ENCODE data around the gene ANKRD40CL.

DNA sequence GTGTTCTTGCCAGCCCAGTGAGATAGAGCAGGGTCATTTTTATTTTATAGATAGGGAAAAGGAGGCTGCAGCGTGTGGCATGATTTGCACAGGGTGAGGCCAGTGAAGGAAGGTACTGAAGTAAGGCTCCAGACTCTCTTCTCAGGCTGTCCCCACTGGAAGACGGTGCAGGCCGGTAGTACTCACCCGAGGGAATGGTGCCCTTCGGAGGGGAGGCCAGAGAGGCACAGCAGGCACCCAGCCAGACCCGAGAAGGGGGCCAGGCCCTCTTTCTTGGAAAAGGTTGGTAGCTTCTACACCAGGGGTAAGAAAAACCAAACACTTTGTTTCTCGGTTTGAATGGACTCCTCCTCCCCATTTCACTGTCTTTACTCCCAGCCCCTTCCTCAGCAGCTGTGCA, 288 bp downstream of the ANKRD40CL start:
- TF ChIP-seq POLR2A (IDR thresholded peaks at IDR 0.05; ENCODE audit: low read length) (no peak), GATA1 (IDR thresholded peaks at IDR 0.05; ENCODE audit: low read depth, low read length) (no peak)

Data from erythroblast (primary cell).